Measurements from ENCODE around the gene TSSK2. TPM values are rescaled to one million over a fixed set of nuclear protein-coding genes. Genes with fewer than 3 reads are reported as not detected.

Gene TSSK2
- total RNA-seq, 1 donor: not detected

- DNase-seq (ENCODE audit: low read depth in 2 of 3, low spot score in 2 of 3): peak in 2 of 3 donors; percentile 48 to 66
These were observed 25.0 kb upstream of the TSSK2 start for GRCh38 chr22:19105867-19106802.

GRCh38 chr22:19106886-19107729 is 24.0 kb upstream of the TSSK2 start:
- DNase-seq (ENCODE audit: low read depth in 2 of 3, low spot score in 2 of 3): no peak

GRCh38 chr22:19107730-19108074 is 23.4 kb upstream of the TSSK2 start:
- DNase-seq (ENCODE audit: low read depth in 2 of 3, low spot score in 2 of 3): no peak

- no peak for DNase-seq (ENCODE audit: low read depth in 2 of 3, low spot score in 2 of 3)
These were observed 22.3 kb upstream of the TSSK2 start for GRCh38 chr22:19108807-19109197.

- peak in 2 of 3 donors; percentile 85 to 93 for DNase-seq (ENCODE audit: low read depth in 2 of 3, low spot score in 2 of 3)
These were observed 21.7 kb upstream of the TSSK2 start for GRCh38 chr22:19109198-19110063.

GRCh38 chr22:19110064-19110458 is 21.0 kb upstream of the TSSK2 start:
- no peak for DNase-seq (ENCODE audit: low read depth in 2 of 3, low spot score in 2 of 3)

GRCh38 chr22:19110646-19111045 is 20.5 kb upstream of the TSSK2 start:
- DNase-seq (ENCODE audit: low read depth in 2 of 3, low spot score in 2 of 3): no peak

GRCh38 chr22:19111140-19111539 is 20.0 kb upstream of the TSSK2 start:
- DNase-seq (ENCODE audit: low read depth in 2 of 3, low spot score in 2 of 3): no peak

GRCh38 chr22:19111584-19111983 is 19.5 kb upstream of the TSSK2 start:
- no peak for DNase-seq (ENCODE audit: low read depth in 2 of 3, low spot score in 2 of 3)

GRCh38 chr22:19113429-19113828 is 17.7 kb upstream of the TSSK2 start:
- no peak for DNase-seq (ENCODE audit: low read depth in 2 of 3, low spot score in 2 of 3)

- DNase-seq (ENCODE audit: low read depth in 2 of 3, low spot score in 2 of 3): no peak
These were observed 16.0 kb upstream of the TSSK2 start for GRCh38 chr22:19114984-19115552.

GRCh38 chr22:19115628-19116027 is 15.5 kb upstream of the TSSK2 start:
- peak in 1 of 3 donors; percentile 40 for DNase-seq (ENCODE audit: low read depth in 2 of 3, low spot score in 2 of 3)

- no peak for DNase-seq (ENCODE audit: low read depth in 2 of 3, low spot score in 2 of 3)
These were observed 14.0 kb upstream of the TSSK2 start for GRCh38 chr22:19117111-19117512.

- DNase-seq (ENCODE audit: low read depth in 2 of 3, low spot score in 2 of 3): no peak
These were observed 12.7 kb upstream of the TSSK2 start for GRCh38 chr22:19118329-19118880.

GRCh38 chr22:19119949-19120348 is 11.2 kb upstream of the TSSK2 start:
- no peak for DNase-seq (ENCODE audit: low read depth in 2 of 3, low spot score in 2 of 3)

- no peak for DNase-seq (ENCODE audit: low read depth in 2 of 3, low spot score in 2 of 3)
These were observed 10.1 kb upstream of the TSSK2 start for GRCh38 chr22:19120829-19121630.

GRCh38 chr22:19121631-19122142 is 9.4 kb upstream of the TSSK2 start:
- DNase-seq (ENCODE audit: low read depth in 2 of 3, low spot score in 2 of 3): peak in 2 of 3 donors; percentile 27 to 28

GRCh38 chr22:19122143-19122751 is 8.9 kb upstream of the TSSK2 start, which contains the start of gene DGCR2:
DGCR2 (minus strand) TSS chr22:19122412; CDS start chr22:19122206, 206 bp downstream.
- peak; percentile 90 to 98 (median 96) for DNase-seq (ENCODE audit: low read depth in 2 of 3, low spot score in 2 of 3)
